WERI-Rb-1 (cell line): ENCODE data around the gene MYB.
"Not testable (repeated sequence)": the region's sequence is repeated elsewhere in the genome, so short reads cannot be mapped to it uniquely, and the experiment has no call there.

Experiments used
- DNase-seq: peaks from one replicate; pipeline ENCODE4 v3.0.0-alpha.2; 2020
- H3K27ac ChIP-seq: fragments of 250-450 bp; sonication (Bioruptor Pico); 2 replicates; pipeline ENCODE4 v1.5.1; 2020; ENCODE audit warnings: mild to moderate bottlenecking, moderate library complexity
- H3K27me3 ChIP-seq: fragments of 250-450 bp; sonication (Bioruptor Pico); 2 replicates; pipeline ENCODE4 v1.5.1; 2021; ENCODE audit warnings: mild to moderate bottlenecking, low read depth, moderate library complexity; ENCODE audit not compliant: insufficient read depth, severe bottlenecking
- H3K36me3 ChIP-seq: fragments of 250-450 bp; sonication (Bioruptor Pico); 2 replicates; pipeline ENCODE4 v1.5.1; 2020; ENCODE audit warnings: mild to moderate bottlenecking, moderate library complexity
- H3K4me3 ChIP-seq: 2 replicates; pipeline ENCODE4 v1.5.1; 2011; ENCODE audit warnings: low read depth, mild to moderate bottlenecking, control low read depth, low read length
- H3K9me3 ChIP-seq: fragments of 250-450 bp; sonication (Bioruptor Pico); 2 replicates; pipeline ENCODE4 v1.5.1; 2021; ENCODE audit warnings: mild to moderate bottlenecking, moderate library complexity; ENCODE audit not compliant: severe bottlenecking
- TF ChIP-seq, protein P1 (sequence below): IDR thresholded peaks from 2 replicates; pipeline ENCODE4 v1.5.1; 2011; ENCODE audit warnings: low read depth, mild to moderate bottlenecking, control low read depth, inconsistent platforms, low read length

The MYB gene

DNA sequence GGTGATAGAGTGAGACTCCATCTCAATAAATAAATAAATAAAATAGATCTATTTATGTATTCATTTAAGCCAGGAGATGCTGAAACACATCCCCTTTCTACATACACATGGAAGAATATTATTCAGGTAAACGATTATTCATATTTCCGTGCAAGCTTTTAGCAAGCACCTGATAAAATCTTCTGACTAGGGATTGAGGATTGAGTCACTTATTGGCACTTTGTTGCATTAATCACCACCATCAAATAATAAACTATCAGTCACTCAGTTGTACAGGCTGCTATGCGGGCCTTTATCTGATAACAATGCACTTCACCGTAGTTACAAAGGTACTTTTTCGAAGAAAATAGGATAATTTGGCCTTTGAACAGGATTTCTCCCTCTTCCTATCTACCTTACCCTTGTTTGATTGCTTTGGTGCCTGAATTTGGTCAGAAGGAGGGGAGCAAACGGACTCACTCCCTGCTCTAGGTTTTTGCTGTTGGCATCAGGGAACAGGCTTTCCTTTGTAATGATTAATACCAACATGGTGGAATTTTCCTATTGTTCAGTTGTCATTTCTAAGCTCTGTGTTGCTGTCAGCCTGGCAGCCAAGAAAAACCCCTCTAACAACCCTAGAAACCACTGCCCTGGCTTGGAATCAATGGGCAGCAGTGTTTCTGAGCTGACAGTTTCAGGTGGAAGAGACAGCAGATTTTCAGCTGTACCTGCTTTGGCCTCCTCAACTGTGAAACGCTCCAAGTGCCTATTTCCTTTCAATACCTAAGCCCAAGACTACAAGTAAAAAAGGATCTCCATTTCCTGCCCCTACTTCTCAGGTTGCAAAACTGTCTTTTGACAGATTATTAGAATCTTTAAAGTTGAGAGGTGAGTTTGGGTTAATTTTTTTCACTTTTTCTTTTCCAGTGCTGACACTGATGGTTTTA lies 63.0 kb downstream of the MYB start:
- no peaks in the 10 kb centered on the region for H3K9me3 ChIP-seq

GRCh38 chr6:135244805-135245204 lies 63.7 kb downstream of the MYB start:
- Histone ChIP-seq H3K27ac (no peak overlapping the region), H3K9me3 (no peaks in the 10 kb centered on the region), H3K36me3 (no peaks in the 10 kb centered on the region), H3K27me3 (no peaks in the 10 kb centered on the region), H3K4me3 (no peak overlapping the region)
- no peak for DNase-seq
- TF ChIP-seq, protein P1, sequence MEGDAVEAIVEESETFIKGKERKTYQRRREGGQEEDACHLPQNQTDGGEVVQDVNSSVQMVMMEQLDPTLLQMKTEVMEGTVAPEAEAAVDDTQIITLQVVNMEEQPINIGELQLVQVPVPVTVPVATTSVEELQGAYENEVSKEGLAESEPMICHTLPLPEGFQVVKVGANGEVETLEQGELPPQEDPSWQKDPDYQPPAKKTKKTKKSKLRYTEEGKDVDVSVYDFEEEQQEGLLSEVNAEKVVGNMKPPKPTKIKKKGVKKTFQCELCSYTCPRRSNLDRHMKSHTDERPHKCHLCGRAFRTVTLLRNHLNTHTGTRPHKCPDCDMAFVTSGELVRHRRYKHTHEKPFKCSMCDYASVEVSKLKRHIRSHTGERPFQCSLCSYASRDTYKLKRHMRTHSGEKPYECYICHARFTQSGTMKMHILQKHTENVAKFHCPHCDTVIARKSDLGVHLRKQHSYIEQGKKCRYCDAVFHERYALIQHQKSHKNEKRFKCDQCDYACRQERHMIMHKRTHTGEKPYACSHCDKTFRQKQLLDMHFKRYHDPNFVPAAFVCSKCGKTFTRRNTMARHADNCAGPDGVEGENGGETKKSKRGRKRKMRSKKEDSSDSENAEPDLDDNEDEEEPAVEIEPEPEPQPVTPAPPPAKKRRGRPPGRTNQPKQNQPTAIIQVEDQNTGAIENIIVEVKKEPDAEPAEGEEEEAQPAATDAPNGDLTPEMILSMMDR = no peak

More for the DNA sequence above, 63.0 kb downstream of the MYB start:
- no peak for DNase-seq
- Histone ChIP-seq H3K27ac (no peak overlapping the region), H3K27me3 (no peaks in the 10 kb centered on the region), H3K4me3 (no peak overlapping the region), H3K36me3 (no peaks in the 10 kb centered on the region)
- TF ChIP-seq, protein P1 = no peak

- not testable (repeated sequence) for H3K27me3 ChIP-seq, DNase-seq
Measured at GRCh38 chr6:135246412-135247012, 65.4 kb downstream of the MYB start.

GRCh38 chr6:135250234-135250633 lies 69.1 kb downstream of the MYB start:
- H3K36me3 ChIP-seq = no peaks in the 10 kb centered on the region
- H3K4me3 ChIP-seq = no peak overlapping the region
- H3K27ac ChIP-seq = no peak overlapping the region
- H3K27me3 ChIP-seq = no peaks in the 10 kb centered on the region
- TF ChIP-seq, protein P1 = no peak
- DNase-seq = no peak
- H3K9me3 ChIP-seq = no peaks in the 10 kb centered on the region

More at GRCh38 chr6:135246412-135247012, 65.4 kb downstream of the MYB start:
- not testable (repeated sequence) for H3K4me3 ChIP-seq, H3K9me3 ChIP-seq, H3K27ac ChIP-seq, H3K36me3 ChIP-seq

DNA sequence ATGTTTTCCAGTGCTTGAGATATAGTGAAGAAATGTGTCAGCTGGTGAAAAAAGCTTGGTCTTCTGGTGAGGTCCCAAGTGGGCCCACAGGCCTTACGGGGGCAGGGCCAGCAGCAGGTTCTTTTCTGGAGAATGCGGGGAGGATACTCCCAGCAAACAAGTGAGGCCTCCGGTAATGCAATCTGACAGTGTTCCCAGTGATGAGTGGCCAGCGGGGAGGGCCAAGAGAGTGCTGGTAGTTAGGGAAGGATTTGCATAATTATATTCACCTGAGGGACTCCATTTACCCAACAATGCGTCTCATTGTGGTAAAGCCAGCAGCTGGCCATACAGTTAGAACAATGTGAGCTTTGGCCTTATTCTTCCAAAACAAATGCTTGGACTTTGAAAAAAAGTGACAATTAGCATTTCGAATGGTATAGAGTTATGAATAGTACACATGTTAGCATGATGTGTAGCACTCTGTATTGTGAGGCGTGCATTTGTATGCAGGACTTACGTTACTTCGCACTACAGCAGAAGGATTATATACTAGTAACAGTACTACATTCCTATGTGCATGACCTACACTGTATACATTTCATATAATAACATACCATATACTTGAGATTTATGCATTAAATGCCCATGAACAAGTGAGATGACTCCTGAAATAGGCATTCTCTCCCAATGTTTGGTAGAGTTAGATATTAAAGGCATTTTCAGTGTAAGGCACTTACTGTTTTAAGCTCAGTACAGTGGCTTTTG lies 69.8 kb downstream of the MYB start:
- no peaks in the 10 kb centered on the region for H3K36me3 ChIP-seq
- H3K27me3 ChIP-seq = no peaks in the 10 kb centered on the region
- H3K4me3 ChIP-seq = no peak overlapping the region
- H3K27ac ChIP-seq = no peak overlapping the region
- DNase-seq = no peak
- no peaks in the 10 kb centered on the region for H3K9me3 ChIP-seq
- TF ChIP-seq, protein P1 = no peak
